ENCODE data around the gene NANS. TPM values are rescaled to one million over a fixed set of nuclear protein-coding genes. Genes with fewer than 3 reads are reported as not detected.
"Not testable (repeated sequence)": the region's sequence is repeated elsewhere in the genome, so short reads cannot be mapped to it uniquely, and the experiment has no call there.

NANS gene
- total RNA-seq, 2 donors from 2014 or later = 41.2 to 72.9 TPM

GRCh38 chr9:98075332-98075805, 18.8 kb downstream of the NANS start:
- Mint-ChIP-seq H3K4me1 (ENCODE audit: low read depth in 2 of 2) (peaks cover 5 to 15% of the 10 kb centered on the region in 2 donors), H3K36me3 (peaks cover 11% of the 10 kb centered on the region), H3K27me3 (no peaks in the 10 kb centered on the region), H3K27ac (peak overlapping the region; percentile 49 to 68), H3K4me3 (peak overlapping the region; percentile 15), H3K9me3 (no peaks in the 10 kb centered on the region)
- peak in 1 of 2 donors; percentile 32 for ATAC-seq
- no peak for DNase-seq (ENCODE audit: low spot score)

GRCh38 chr9:98076514-98076890, 20.0 kb downstream of the NANS start:
- H3K36me3 Mint-ChIP-seq = peaks cover 11% of the 10 kb centered on the region
- not testable (repeated sequence) for ATAC-seq; H3K4me3 Mint-ChIP-seq; H3K9me3 Mint-ChIP-seq; DNase-seq (ENCODE audit: low spot score); H3K27me3 Mint-ChIP-seq
- peak overlapping the region in 1 of 2 donors; percentile 16 for H3K27ac Mint-ChIP-seq
- H3K4me1 Mint-ChIP-seq (ENCODE audit: low read depth in 2 of 2) = peaks cover 10 to 20% of the 10 kb centered on the region in 2 donors

- Mint-ChIP-seq H3K27ac (peak overlapping the region in 1 of 2 donors; percentile 12), H3K4me1 (ENCODE audit: low read depth in 2 of 2) (peaks cover 18 to 27% of the 10 kb centered on the region in 2 donors), H3K9me3 (no peaks in the 10 kb centered on the region), H3K27me3 (no peaks in the 10 kb centered on the region), H3K36me3 (peaks cover 15% of the 10 kb centered on the region), H3K4me3 (no peak overlapping the region)
- no peak for DNase-seq (ENCODE audit: low spot score)
- ATAC-seq = no peak
Observed at GRCh38 chr9:98078895-98079294, 22.4 kb downstream of the NANS start.

DNA sequence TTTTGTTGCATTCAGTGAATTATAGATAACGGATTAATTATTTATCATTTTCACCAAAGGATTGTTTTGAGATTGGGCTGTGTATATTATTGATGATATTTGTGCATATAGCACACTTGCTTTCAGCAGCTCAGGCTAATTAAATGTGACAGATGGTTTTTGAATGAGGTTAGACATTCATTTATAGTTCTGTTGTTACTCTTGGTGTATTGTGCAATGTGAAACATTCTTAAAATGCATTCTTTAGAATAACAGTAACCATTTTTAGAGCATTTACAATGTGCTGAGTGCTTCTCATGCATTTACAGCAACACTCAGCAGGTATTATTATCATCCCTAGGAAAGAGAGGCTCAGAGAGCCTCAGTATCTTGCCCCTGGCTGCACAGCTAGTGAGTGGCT, 23.8 kb downstream of the NANS start:
- H3K27ac Mint-ChIP-seq = peak overlapping the region; percentile 15 to 75
- H3K36me3 Mint-ChIP-seq = peaks cover 17% of the 10 kb centered on the region
- H3K4me1 Mint-ChIP-seq (ENCODE audit: low read depth in 2 of 2) = peaks cover 15 to 17% of the 10 kb centered on the region in 2 donors
- no peak overlapping the region for H3K4me3 Mint-ChIP-seq
- DNase-seq (ENCODE audit: low spot score) (no peak), ATAC-seq (no peak)
- no peaks in the 10 kb centered on the region for H3K9me3 Mint-ChIP-seq
- no peaks in the 10 kb centered on the region for H3K27me3 Mint-ChIP-seq

DNA sequence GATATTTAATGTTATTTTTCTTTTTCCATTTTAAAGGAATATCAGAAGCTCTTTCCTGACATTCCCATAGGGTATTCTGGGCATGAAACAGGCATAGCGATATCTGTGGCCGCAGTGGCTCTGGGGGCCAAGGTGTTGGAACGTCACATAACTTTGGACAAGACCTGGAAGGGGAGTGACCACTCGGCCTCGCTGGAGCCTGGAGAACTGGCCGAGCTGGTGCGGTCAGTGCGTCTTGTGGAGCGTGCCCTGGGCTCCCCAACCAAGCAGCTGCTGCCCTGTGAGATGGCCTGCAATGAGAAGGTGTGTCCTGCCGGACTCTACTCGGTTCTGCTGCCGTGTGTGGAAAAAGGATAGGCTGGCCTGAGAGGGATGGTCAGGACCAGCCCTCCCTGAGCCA, 24.2 kb downstream of the NANS start:
- peak overlapping the region; percentile 15 to 75 for H3K27ac Mint-ChIP-seq
- ATAC-seq (no peak), DNase-seq (ENCODE audit: low spot score) (no peak)
- no peaks in the 10 kb centered on the region for H3K27me3 Mint-ChIP-seq
- peaks cover 12 to 15% of the 10 kb centered on the region in 2 donors for H3K4me1 Mint-ChIP-seq (ENCODE audit: low read depth in 2 of 2)
- peaks cover 17% of the 10 kb centered on the region for H3K36me3 Mint-ChIP-seq
- no peak overlapping the region for H3K4me3 Mint-ChIP-seq
- H3K9me3 Mint-ChIP-seq = no peaks in the 10 kb centered on the region

DNA sequence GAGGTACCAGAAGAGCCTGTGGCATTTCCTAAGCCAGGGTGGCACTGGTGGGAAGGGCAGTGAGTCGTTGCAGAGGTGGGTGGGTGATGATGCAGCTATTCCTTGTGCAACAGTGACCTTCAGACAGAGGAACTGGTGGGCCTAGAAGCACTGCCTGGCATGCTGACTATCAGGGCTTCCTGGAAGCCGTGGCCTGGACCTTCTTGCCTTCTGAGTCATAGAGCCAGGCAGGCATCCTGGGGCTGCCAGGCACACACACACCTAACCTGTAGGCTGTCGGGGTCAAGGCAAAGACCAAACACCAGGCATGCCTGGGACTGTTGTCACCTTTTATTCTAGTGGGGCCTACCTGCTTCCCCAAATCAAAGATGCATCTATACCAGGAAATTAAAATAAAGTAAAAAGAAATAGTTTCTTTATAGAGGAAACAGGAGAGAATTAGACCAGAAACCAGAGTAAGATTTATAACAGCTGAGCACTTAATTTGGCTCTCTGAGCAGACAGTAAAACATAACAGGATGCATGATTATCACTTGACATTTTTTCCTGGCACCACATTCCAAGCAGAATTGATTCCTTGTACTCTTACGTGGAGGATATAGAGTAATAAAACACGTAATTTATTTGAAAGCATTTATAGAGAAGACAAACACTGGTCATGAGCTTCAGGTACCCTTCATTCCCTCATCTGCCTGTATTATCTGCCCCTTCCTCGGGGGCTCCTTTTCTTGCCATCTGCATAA, 25.1 kb downstream of the NANS start:
- Mint-ChIP-seq H3K9me3 (no peaks in the 10 kb centered on the region), H3K27ac (peak overlapping the region; percentile 15 to 75), H3K27me3 (no peaks in the 10 kb centered on the region), H3K4me1 (ENCODE audit: low read depth in 2 of 2) (peaks cover 16 to 20% of the 10 kb centered on the region in 2 donors), H3K4me3 (peak overlapping the region; percentile 12), H3K36me3 (peaks cover 21% of the 10 kb centered on the region)
- peak; percentile 80 to 84 for ATAC-seq
- DNase-seq (ENCODE audit: low spot score) = peak; percentile 62

- Mint-ChIP-seq H3K27me3 (no peaks in the 10 kb centered on the region), H3K9me3 (no peaks in the 10 kb centered on the region), H3K27ac (peak overlapping the region in 1 of 2 donors; percentile 15), H3K36me3 (peaks cover 21% of the 10 kb centered on the region), H3K4me1 (ENCODE audit: low read depth in 2 of 2) (peaks cover 22 to 24% of the 10 kb centered on the region in 2 donors), H3K4me3 (no peak overlapping the region)
- DNase-seq (ENCODE audit: low spot score) (no peak), ATAC-seq (no peak)
Observed at GRCh38 chr9:98083061-98083501, 26.5 kb downstream of the NANS start.

GRCh38 chr9:98083566-98084183, 27.1 kb downstream of the NANS start:
- Mint-ChIP-seq H3K27ac (peak overlapping the region; percentile 4 to 15), H3K9me3 (no peaks in the 10 kb centered on the region), H3K27me3 (no peaks in the 10 kb centered on the region), H3K36me3 (peaks cover 23% of the 10 kb centered on the region), H3K4me3 (no peak overlapping the region), H3K4me1 (ENCODE audit: low read depth in 2 of 2) (peaks cover 22 to 23% of the 10 kb centered on the region in 2 donors)
- ATAC-seq (no peak), DNase-seq (ENCODE audit: low spot score) (no peak)

DNA sequence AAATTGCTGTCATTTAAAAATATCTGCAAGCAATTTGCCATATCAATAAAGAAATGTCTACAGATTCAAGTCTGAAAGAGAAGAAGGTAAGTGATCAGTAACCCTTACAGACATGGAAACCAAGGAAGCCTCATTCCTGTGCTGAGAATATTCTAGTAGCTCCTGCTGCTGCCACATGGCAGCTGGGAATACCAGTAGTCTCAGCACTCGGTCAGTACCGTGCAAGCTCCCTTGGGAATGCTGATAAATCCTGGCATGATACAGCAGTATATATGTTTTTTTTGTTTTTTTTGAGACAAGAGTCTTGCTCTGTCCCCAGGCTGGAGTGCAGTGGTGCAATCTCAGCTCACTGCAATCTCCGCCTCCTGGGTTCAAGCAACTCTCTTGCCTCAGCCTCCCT, 27.9 kb downstream of the NANS start:
- H3K27ac Mint-ChIP-seq = no peak overlapping the region
- H3K36me3 Mint-ChIP-seq = peaks cover 20% of the 10 kb centered on the region
- DNase-seq (ENCODE audit: low spot score) (no peak), ATAC-seq (no peak)
- H3K9me3 Mint-ChIP-seq = no peaks in the 10 kb centered on the region
- H3K27me3 Mint-ChIP-seq = no peaks in the 10 kb centered on the region
- H3K4me1 Mint-ChIP-seq (ENCODE audit: low read depth in 2 of 2) = peaks cover 22 to 24% of the 10 kb centered on the region in 2 donors
- no peak overlapping the region for H3K4me3 Mint-ChIP-seq

DNA sequence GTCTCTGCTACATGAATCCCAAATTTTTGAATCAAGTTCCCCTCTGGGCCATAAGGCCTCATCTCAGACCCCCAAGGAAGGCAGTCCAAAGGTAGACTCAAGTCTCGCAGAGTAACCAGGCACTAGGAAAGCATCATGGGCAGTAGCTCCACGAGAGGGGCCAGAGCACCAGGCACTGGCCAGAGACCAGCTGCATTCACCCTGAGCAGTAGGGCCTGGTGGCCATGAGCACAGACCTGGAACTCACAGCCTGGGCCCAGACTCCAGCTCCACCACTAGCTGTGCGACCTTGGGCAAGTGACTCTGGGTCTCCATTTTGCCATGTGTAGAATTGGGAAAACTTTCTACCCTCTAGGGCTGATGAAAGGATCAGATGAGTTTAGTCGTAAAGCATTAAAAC, 28.5 kb downstream of the NANS start:
- DNase-seq (ENCODE audit: low spot score) = no peak
- no peaks in the 10 kb centered on the region for H3K27me3 Mint-ChIP-seq
- H3K4me3 Mint-ChIP-seq = no peak overlapping the region
- H3K27ac Mint-ChIP-seq = peak overlapping the region in 1 of 2 donors; percentile 4
- peaks cover 22% of the 10 kb centered on the region for H3K36me3 Mint-ChIP-seq
- no peak for ATAC-seq
- H3K4me1 Mint-ChIP-seq (ENCODE audit: low read depth in 2 of 2) = peaks cover 27 to 29% of the 10 kb centered on the region in 2 donors
- H3K9me3 Mint-ChIP-seq = no peaks in the 10 kb centered on the region

- Mint-ChIP-seq H3K4me3 (no peak overlapping the region), H3K36me3 (peaks cover 24% of the 10 kb centered on the region), H3K4me1 (ENCODE audit: low read depth in 2 of 2) (peaks cover 29% of the 10 kb centered on the region in 2 donors), H3K27ac (peak overlapping the region; percentile 33 to 66), H3K9me3 (no peaks in the 10 kb centered on the region), H3K27me3 (no peaks in the 10 kb centered on the region)
- ATAC-seq (no peak), DNase-seq (ENCODE audit: low spot score) (no peak)
Observed at GRCh38 chr9:98085944-98086343, 29.4 kb downstream of the NANS start.

- Mint-ChIP-seq H3K27ac (peak overlapping the region; percentile 33 to 66), H3K36me3 (peaks cover 24% of the 10 kb centered on the region), H3K4me1 (ENCODE audit: low read depth in 2 of 2) (peaks cover 25% of the 10 kb centered on the region in 2 donors), H3K27me3 (no peaks in the 10 kb centered on the region), H3K9me3 (no peaks in the 10 kb centered on the region), H3K4me3 (peak overlapping the region; percentile 34)
- ATAC-seq (no peak), DNase-seq (ENCODE audit: low spot score) (no peak)
Observed at GRCh38 chr9:98086461-98086860, 29.9 kb downstream of the NANS start.

DNA sequence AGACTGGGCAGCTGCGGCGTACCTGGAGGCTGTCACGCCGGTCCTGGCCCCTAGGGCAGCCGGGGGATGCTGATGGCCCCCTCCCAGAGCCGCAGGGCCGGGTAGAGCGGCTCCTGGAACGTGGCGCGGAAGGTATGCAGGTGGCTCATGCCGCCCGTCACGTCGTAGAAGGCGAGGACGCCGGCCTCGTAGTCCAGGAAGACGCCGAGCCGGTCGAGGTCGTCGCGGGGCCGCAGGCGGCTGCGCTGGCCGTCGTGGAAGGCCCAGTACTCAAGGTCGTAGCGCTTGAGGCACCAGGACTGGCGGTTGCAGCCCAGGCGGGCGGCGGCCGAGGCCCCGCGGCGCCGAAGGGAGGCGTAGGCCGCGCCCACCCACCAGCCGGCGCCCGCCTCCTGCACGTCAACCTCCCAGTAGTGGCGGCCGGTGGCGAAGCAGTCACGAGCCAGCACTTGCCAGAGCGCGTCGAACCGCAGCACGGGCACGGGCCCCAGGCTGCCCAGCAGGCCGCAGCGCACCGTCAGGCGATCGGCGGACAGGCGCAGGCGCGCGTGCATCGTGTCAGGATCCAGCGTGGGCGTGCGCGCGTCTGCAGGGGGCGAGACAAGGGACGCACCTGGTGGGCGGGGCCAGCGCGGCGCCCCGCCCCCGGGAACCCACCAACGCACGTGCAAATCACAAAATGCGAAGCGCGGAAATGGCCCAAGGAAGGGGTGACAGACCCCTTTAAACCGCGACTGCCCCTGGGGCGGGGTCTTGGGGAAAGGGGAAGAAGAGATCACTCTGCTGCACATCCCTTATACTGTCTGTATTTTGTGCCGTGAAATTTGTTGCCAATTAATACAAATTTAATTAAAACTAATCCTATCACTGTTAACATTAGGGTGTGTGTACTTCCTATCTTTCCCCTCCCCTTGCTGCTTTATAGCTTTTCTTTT, 31.2 kb downstream of the NANS start:
- no peaks in the 10 kb centered on the region for H3K27me3 Mint-ChIP-seq
- H3K9me3 Mint-ChIP-seq = no peaks in the 10 kb centered on the region
- DNase-seq (ENCODE audit: low spot score) = peak; percentile 71
- peaks cover 18 to 21% of the 10 kb centered on the region in 2 donors for H3K4me1 Mint-ChIP-seq (ENCODE audit: low read depth in 2 of 2)
- H3K4me3 Mint-ChIP-seq = peak overlapping the region; percentile 34
- H3K36me3 Mint-ChIP-seq = peaks cover 27% of the 10 kb centered on the region
- ATAC-seq = peak; percentile 73 to 90
- H3K27ac Mint-ChIP-seq = peak overlapping the region; percentile 26 to 66

Data from natural killer cell treated with Interleukin-12 subunit alpha and Interleukin-12 subunit beta and Interleukin-15 and Interleukin-18, amount 100 ng/mL, for 72 hours (primary cell).